HG03025 (cell line): ENCODE results near the gene CPHXL.

Experiments used
- ATAC-seq: cut with Tn5 transposase; IDR thresholded peaks from one replicate; pipeline ENCODE4 v1.9.1; 2021; ENCODE audit warnings: mild to moderate bottlenecking, moderate library complexity; ENCODE audit not compliant: unreplicated experiment, low FRiP score

The CPHXL gene

GRCh38 chr16:75703306-75703705 is 23.0 kb downstream of the CPHXL start:
- ATAC-seq = no peak

DNA sequence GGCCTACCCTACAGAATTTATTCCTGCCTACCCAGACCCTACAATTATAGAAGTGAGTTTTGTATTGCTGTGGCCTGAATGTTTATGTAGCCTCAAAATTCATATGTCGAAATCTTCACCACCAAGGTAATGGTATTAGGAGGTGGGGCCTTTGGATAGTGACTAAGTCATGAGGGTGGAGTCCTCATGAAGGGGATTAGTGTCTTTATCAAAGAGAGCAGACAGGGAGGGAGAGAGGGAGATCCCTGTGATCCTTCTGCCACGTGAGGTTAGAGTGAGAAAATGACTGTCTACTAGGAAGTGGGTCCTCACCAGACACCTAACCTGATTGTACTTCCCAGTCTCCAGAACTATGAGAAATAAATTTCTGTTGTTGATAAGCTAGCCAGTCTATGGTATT is 24.0 kb downstream of the CPHXL start:
- no peak for ATAC-seq

DNA sequence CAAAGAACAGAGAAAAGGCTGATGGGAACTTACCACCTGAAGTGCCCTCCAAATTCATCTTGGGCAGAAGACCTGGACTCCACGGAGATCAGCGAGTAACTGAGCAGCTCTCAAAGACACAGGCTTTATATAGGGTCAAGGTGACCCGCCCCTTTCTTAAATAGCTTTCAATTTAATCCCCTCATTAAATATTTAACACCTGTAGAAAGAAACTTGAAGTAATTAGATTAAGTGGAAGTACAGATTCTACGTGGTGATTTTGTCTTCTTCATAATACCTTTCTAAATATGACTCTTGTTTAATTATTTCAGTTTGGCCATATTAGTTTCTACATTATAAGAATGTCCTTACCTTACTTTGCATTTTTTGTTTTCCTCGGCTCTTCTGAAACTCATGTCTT is 24.9 kb downstream of the CPHXL start, which contains the start of gene DUXB:
DUXB (minus strand) TSS at position 101 of the 400 bp plus-strand sequence; CDS start at position 58, 43 bp downstream.
- ATAC-seq = no peak

DNA sequence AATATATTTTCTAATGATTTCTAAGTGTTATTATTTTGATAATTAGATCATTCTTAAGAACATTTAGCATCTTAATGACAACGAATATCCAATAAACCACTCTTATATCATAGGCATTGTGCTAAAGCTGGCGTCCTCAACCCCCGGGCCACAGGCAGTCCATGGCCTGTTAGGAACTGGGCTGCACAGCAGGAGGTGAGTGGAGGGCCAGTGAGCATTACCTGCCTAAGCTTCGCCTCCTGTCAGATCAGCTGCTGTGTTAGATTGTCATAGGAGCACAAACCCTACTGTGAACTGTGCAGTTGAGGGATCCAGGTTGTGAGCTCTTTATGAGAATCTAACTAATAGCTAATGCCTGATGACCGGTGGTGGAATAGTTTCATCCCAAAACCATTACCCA is 28.7 kb downstream of the CPHXL start:
- no peak for ATAC-seq

DNA sequence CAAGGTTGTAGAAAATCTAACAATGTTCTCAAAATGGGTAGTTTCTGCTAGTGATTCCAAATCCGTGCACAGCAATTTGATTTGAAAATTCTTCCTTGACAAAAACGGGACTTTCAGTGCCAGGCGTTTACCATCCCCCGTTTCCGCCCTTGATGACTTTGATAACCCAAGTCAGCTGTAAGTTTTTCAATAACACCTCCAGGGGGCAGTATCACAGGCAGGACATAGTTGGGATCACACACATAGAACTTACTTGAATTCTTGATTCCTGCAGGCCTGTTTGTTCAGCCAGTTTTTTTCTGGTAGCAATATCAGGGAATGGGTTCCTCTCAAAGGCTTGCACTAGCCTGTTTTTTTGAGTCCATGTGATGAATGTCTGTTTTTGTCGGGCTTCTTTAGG is 30.6 kb downstream of the CPHXL start:
- no peak for ATAC-seq

GRCh38 chr16:75687361-75687760 is 38.9 kb downstream of the CPHXL start:
- no peak for ATAC-seq

DNA sequence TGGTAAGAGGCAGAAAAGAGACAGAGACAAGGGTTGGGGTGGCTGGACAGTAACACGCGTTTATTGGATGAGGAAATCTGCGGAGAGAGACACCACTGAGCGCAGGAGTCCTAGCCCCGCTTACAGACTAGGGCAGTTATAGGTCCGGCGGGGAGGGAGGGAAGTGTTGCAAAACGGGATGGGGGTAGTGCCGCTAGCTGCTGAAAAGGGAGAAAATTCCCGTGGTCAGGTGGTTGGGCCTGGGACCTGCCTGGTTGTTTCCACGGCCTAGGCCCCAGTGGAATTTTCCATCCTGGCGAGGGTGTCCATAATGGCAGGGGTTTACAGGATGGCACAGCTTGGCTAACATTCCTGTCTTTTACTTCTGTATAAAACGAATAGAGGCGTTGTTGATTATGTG is 44.0 kb downstream of the CPHXL start:
- ATAC-seq = no peak

- no peak for ATAC-seq
Observed at GRCh38 chr16:75679366-75679765, 46.9 kb downstream of the CPHXL start.

- no peak for ATAC-seq
Observed at GRCh38 chr16:75676909-75677308, 49.4 kb downstream of the CPHXL start, which contains the start of gene CPHXL2. Gene CPHXL2, minus strand, starts transcription at chr16:75677009. Its CDS starts 10 bp downstream, at chr16:75676999.

DNA sequence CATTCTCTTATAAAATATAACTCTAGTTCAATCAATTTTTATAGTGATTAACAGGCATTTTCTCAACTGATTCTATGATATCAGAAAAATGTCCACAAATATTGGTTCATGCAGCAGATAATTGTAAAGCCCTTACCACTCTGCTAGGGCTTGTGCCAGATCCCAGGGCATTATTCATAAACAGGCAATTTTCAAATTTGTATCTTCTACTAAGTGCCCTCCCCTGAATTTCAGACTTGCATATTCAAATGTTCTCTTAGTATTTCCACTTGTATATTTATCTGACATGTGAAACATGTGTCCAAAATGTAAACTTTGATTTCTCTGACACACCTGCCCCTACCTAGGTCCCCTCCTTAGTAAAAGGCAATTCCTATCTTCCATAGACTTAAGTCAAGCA is 58.8 kb downstream of the CPHXL start:
- ATAC-seq = no peak
